ENCODE measurements around the gene CDH22.

DNA sequence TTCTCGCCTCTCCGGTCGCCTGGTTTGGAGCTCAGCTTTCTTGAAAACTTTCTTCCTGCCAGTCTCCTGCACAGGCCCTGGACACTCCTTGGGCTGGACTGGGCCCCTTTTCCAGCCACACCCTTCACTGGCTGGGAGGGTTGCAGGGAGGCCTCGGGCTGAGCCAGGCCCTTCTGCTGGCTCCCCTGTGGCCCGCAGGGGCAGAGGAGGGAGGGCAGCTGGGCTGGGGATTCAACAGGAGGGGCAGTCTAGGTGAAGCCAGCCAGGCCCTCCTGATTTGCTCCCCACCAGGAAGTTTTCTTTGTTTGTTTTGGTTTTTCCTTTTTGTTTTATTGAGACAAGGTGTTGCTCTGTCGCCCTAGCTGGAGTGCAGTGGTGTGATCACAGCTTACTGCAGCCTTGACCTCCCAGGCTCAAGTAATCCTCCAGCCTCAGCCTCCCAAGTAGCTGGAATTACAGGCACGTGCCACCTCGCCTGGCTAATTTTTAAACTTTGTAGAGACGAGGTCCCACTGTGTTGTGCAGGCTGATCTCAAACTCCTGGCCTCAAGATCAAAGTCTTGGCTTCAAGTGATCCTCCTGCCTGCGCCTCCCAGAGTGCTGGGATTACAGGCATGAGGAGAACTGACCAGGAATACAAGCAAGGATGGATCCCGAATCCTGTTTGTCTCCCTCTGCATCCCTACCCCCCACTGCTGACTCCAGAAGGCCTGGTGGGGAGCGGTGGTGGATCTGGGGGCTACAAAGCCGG, 23.5 kb upstream of the CDH22 start:
- TF ChIP-seq CTCF (conservative IDR thresholded peaks at IDR 0.05 in 1 of 2, IDR thresholded peaks at IDR 0.05 in 1 of 2; ENCODE audit: extremely low read depth in 1 of 2, insufficient read depth in 1 of 2, low read depth in 1 of 2, low read length in 2 of 2) = no peak
- TF ChIP-seq EZH2 (IDR thresholded peaks at IDR 0.05; ENCODE audit: borderline replicate concordance, low read length) = no peak

All from mammary epithelial cell (primary cell).